ENCODE results near the gene NRXN3.
"Not testable (repeated sequence)": the region's sequence is repeated elsewhere in the genome, so short reads cannot be mapped to it uniquely, and the experiment has no call there.

The NRXN3 gene

DNA sequence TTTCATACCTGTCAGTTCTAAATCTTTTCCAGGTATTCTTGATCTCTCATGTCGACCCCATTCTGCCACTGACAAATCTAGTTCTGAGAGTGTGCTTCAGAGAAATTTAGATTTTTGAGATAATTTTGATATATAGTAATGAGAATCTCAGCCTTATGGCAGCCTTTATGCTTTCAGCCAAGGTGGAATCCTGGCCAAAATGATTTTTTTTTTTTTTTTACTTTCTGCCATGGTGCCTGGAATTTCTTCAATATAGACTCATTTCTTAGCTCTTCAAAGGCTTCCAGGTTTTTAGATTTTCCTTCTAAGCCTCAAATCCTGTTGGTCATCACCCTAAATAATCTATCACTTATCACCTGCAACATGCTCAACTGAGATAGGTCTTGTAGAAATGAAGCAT, 926.6 kb downstream of the NRXN3 start:
- no peak for DNase-seq (ENCODE audit: low spot score)
- no peak overlapping the region for H3K4me3 ChIP-seq
- H3K27ac ChIP-seq = no peak overlapping the region
- TF ChIP-seq, protein P1, sequence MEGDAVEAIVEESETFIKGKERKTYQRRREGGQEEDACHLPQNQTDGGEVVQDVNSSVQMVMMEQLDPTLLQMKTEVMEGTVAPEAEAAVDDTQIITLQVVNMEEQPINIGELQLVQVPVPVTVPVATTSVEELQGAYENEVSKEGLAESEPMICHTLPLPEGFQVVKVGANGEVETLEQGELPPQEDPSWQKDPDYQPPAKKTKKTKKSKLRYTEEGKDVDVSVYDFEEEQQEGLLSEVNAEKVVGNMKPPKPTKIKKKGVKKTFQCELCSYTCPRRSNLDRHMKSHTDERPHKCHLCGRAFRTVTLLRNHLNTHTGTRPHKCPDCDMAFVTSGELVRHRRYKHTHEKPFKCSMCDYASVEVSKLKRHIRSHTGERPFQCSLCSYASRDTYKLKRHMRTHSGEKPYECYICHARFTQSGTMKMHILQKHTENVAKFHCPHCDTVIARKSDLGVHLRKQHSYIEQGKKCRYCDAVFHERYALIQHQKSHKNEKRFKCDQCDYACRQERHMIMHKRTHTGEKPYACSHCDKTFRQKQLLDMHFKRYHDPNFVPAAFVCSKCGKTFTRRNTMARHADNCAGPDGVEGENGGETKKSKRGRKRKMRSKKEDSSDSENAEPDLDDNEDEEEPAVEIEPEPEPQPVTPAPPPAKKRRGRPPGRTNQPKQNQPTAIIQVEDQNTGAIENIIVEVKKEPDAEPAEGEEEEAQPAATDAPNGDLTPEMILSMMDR (IDR thresholded peaks at IDR 0.05) = no peak

DNA sequence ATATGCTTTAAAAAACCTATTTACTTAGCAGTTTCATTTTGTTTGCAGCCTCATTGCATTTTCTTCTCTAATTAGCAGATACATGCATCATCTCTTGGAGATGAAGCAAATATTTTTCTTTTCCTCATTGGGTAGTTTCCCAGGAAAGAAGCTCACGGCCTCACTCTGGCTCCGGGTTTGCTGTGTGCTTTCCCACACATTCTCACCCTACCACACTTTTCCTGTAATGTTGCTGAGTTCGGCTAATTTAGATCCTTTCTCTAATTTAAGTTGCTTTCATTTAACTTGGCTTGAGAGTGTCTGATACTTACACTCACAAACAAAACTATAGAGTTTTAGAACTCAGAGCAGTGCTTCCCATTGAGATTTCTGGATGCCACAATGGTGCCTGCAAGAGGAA, 928.2 kb downstream of the NRXN3 start:
- TF ChIP-seq, protein P1 (IDR thresholded peaks at IDR 0.05) = no peak
- DNase-seq (ENCODE audit: low spot score) = no peak
- H3K27ac ChIP-seq = no peak overlapping the region
- H3K4me3 ChIP-seq = no peak overlapping the region

DNA sequence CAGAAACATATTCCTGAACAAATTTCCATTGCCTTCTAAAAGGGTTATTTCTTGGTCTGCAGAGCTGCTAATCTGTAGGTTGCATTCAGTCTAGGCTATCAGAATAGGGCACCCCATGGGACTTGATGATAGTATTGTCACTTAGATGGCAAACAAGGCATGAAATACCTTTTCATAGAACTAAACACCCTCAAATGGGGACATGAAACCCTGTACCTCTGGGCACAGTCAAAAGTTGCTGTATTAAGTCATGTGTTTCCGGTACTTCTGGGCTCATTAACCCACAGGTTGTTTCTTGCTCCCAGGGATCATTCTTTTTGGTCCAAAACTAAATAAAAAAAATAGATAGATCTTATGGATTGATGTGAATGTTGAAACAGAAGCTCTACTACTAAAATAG, 930.4 kb downstream of the NRXN3 start:
- no peak overlapping the region for H3K27ac ChIP-seq
- DNase-seq (ENCODE audit: low spot score) = no peak
- H3K4me3 ChIP-seq = no peak overlapping the region
- TF ChIP-seq, protein P1 (IDR thresholded peaks at IDR 0.05) = no peak

DNA sequence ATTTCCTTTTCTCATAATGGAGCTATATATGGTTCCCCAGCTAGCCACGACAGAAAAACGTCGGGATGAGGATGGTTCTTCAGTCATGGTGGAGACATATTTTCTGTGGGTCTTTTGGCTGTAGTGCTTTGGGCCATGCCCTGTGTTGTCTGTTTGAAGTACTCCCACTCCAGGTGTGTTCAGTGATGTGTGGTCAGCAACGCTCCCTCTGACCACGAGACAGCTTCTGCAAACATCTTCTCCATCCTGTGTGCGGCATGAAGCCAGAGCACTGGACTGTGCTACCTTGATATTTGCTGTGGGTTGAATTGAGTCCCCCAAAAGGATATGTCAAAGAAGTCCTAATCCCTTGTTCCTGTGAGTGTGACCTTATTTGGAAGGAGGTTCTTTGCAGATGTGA, 931.2 kb downstream of the NRXN3 start:
- no peak overlapping the region for H3K27ac ChIP-seq
- TF ChIP-seq, protein P1 (IDR thresholded peaks at IDR 0.05) = no peak
- H3K4me3 ChIP-seq = no peak overlapping the region
- no peak for DNase-seq (ENCODE audit: low spot score)

DNA sequence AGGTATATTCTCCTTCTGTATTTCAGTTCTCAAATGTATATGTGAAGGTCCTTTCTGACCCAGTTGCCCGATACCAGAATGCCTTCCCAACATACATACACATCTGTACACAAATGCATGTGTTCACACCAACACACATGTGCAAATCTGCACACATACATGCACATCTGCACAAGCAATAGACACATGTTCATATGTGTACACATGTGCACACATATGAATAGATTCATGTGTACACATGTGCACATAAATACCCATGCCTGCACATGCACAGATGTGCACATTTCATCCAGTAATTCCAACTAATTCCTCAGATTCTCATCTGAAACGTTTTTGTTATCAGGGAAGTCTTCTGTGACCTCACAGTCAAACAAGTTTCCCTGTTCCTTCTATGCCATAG, 933.6 kb downstream of the NRXN3 start:
- TF ChIP-seq, protein P1 (IDR thresholded peaks at IDR 0.05) = no peak
- no peak overlapping the region for H3K4me3 ChIP-seq
- no peak for DNase-seq (ENCODE audit: low spot score)
- no peak overlapping the region for H3K27ac ChIP-seq

DNA sequence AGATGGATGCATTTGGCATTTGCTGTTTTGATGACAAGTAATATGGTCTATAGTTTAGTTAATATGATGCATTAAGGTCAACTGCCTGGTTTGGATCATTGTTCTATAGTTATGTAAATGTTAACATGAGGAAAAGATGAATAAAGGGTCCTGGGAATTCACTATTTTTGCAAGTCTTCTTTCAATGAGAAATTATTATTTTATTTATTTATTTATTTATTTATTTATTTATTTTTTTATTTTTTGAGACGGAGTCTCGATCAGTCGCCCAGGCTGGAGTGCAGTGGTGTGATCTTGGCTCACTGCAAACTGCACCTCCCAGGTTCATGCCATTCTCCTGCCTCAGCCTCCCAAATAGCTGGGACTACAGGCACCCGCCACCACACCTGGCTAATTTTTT, 940.4 kb downstream of the NRXN3 start:
- not testable (repeated sequence) for DNase-seq (ENCODE audit: low spot score); H3K27ac ChIP-seq; H3K4me3 ChIP-seq

DNA sequence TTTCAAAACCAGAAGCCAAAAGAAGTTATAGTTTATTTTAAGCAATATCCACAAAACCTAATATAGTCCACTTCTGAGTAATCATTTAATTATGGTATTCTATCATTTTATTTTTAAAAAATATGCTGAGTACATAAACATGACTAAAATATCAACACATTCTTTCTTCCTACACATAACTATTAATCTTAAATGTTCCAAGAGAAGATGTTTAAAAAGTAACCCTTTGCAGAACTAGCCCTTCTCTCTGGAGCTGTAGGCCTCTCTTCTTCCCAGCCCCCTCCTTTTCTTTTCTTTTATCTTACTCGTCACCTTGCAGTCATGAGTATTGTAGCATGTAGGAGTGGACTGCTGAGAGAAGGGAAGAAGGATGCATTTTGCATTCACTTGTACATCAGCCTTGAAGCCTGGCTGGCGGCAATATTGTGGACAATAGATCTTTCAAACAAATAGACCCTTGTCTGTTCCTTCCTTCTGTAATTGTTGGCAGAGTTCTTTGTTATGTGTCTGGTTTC, 941.9 kb downstream of the NRXN3 start:
- TF ChIP-seq, protein P1 (IDR thresholded peaks at IDR 0.05) = no peak
- no peak overlapping the region for H3K27ac ChIP-seq

DNA sequence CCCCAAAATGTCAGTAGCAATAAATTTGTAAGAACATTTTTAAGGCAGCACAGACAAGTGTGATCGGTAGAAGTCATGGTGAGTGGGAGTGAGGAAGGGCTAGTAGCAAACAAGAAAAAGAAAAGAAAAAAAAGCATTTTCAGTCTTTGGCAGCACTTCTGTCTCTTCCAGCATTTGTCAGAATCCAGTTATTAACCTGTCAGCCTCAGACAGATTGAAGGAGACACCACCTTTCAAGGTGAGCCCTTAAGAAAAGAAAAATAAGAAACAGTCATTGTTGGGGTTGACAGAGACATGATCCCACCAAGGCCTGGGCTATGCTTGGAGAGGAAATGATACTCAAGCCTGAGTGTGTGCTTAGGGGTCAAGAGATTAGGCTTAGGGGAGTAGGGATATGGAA, 947.4 kb downstream of the NRXN3 start:
- Histone ChIP-seq H3K4me3 (no peak overlapping the region), H3K27ac (no peak overlapping the region)
- DNase-seq (ENCODE audit: low spot score) = no peak
- TF ChIP-seq, protein P1 (IDR thresholded peaks at IDR 0.05) = no peak

More for the DNA sequence above, 941.9 kb downstream of the NRXN3 start:
- no peak for DNase-seq (ENCODE audit: low spot score)
- no peak overlapping the region for H3K4me3 ChIP-seq

Data from coronary artery (tissue), 2 donors.